Mesendoderm (in vitro differentiated cells): ENCODE results near the gene CDA.

Experiments used
- DNase-seq: peaks from one replicate; pipeline ENCODE4 v3.0.0; 2013
- H2AK5ac ChIP-seq: 2 replicates; pipeline ENCODE4 v1.6.1; 2013; ENCODE audit warnings: low read length, inconsistent platforms
- H2BK120ac ChIP-seq: 2 replicates; pipeline ENCODE4 v1.6.1; 2013; ENCODE audit warnings: low read depth, mild to moderate bottlenecking, low read length, moderate library complexity, mixed read lengths
- H2BK15ac ChIP-seq: replicated peaks from 2 replicates; pipeline ENCODE4 v1.6.1; 2013; ENCODE audit warnings: low read depth, mild to moderate bottlenecking, moderate library complexity
- H2BK5ac ChIP-seq: 2 replicates; pipeline ENCODE4 v1.6.1; 2013; ENCODE audit warnings: low read length, inconsistent platforms
- H3K18ac ChIP-seq: 2 replicates; pipeline ENCODE4 v1.6.1; 2013; ENCODE audit warnings: mild to moderate bottlenecking, low read length, mixed read lengths
- H3K23ac ChIP-seq: one replicate; pipeline ENCODE4 v1.6.1; 2013; ENCODE audit warnings: low read length
- H3K27ac ChIP-seq: 2 replicates; pipeline ENCODE4 v1.5.1; 2013; ENCODE audit warnings: low read depth, mild to moderate bottlenecking, inconsistent platforms, low read length, moderate library complexity
- H3K27me3 ChIP-seq: 2 replicates; pipeline ENCODE4 v1.6.1; 2013; ENCODE audit warnings: low read length, control low read depth, mild to moderate bottlenecking, inconsistent platforms; ENCODE audit not compliant: insufficient read depth, poor library complexity
- H3K36me3 ChIP-seq: 2 replicates; pipeline ENCODE4 v1.6.1; 2013; ENCODE audit warnings: low read length, inconsistent platforms; ENCODE audit not compliant: control insufficient read depth, insufficient read depth
- H3K4ac ChIP-seq: one replicate; pipeline ENCODE4 v1.6.1; 2013; ENCODE audit warnings: low read depth, mild to moderate bottlenecking, low read length, moderate library complexity
- H3K4me1 ChIP-seq: 2 replicates; pipeline ENCODE4 v1.6.1; 2013; ENCODE audit warnings: low read depth, low read length, inconsistent platforms; ENCODE audit not compliant: control insufficient read depth
- H3K4me2 ChIP-seq: 2 replicates; pipeline ENCODE4 v1.6.1; 2013; ENCODE audit warnings: low read length
- H3K4me3 ChIP-seq: 2 replicates; pipeline ENCODE4 v1.5.1; 2013; ENCODE audit warnings: mild to moderate bottlenecking, low read length
- H3K56ac ChIP-seq: one replicate; pipeline ENCODE4 v1.6.1; 2013; ENCODE audit warnings: low read length
- H3K79me1 ChIP-seq: 2 replicates; pipeline ENCODE4 v1.6.1; 2013; ENCODE audit warnings: low read length, inconsistent platforms
- H3K79me2 ChIP-seq: 2 replicates; pipeline ENCODE4 v1.6.1; 2013; ENCODE audit warnings: mild to moderate bottlenecking, low read length; ENCODE audit not compliant: control insufficient read depth, insufficient read depth
- H3K9ac ChIP-seq: 2 replicates; pipeline ENCODE4 v1.6.1; 2013; ENCODE audit warnings: low read length, inconsistent platforms
- H4K5ac ChIP-seq: one replicate; pipeline ENCODE4 v1.6.1; 2013; ENCODE audit warnings: low read length
- H4K8ac ChIP-seq: one replicate; pipeline ENCODE4 v1.6.1; 2013; ENCODE audit warnings: low read depth, mild to moderate bottlenecking, control low read depth, low read length, moderate library complexity
- WGBS: extraction: QIAGEN DNeasy Blood & Tissue Kit; methylation state at CpG from one replicate; pipeline ENCODE4 v1.1.7; 2013; ENCODE audit warnings: low lambda C conversion rate, missing lambda C conversion rate; ENCODE audit not compliant: insufficient coverage; ENCODE audit errors: extremely low coverage; 5-methylcytosine and 5-hydroxymethylcytosine counted together

The CDA gene

GRCh38 chr1:20565234-20565633, 23.7 kb upstream of the CDA start:
- Histone ChIP-seq H2BK120ac (no peak overlapping the region), H3K23ac (no peak overlapping the region), H3K79me1 (no peaks in the 10 kb centered on the region), H4K8ac (no peak overlapping the region), H3K4me2 (no peak overlapping the region), H3K4ac (no peak overlapping the region), H2BK5ac (no peak overlapping the region), H3K56ac (no peak overlapping the region), H3K9ac (no peak overlapping the region), H3K27ac (no peak overlapping the region), H3K4me1 (no peaks in the 10 kb centered on the region), H3K79me2 (no peaks in the 10 kb centered on the region), H3K36me3 (no peaks in the 10 kb centered on the region), H2AK5ac (no peak overlapping the region), H3K27me3 (no peaks in the 10 kb centered on the region), H3K18ac (no peak overlapping the region), H2BK15ac (no peak overlapping the region), H4K5ac (no peak overlapping the region), H3K4me3 (no peak overlapping the region)
- no peak for DNase-seq
- no CpG with 5 or more reads among the region's 4 CpGs for WGBS

GRCh38 chr1:20569523-20570098, 19.3 kb upstream of the CDA start:
- no CpG with 5 or more reads among the region's 4 CpGs for WGBS
- H3K27ac ChIP-seq, result no peak overlapping the region

GRCh38 chr1:20571427-20571826, 17.5 kb upstream of the CDA start:
- DNase-seq, result no peak
- H3K27ac ChIP-seq, result no peak overlapping the region

More at GRCh38 chr1:20569523-20570098, 19.3 kb upstream of the CDA start:
- H3K4me1 ChIP-seq, result no peaks in the 10 kb centered on the region
- H3K56ac ChIP-seq, result no peak overlapping the region
- H3K36me3 ChIP-seq, result no peaks in the 10 kb centered on the region
- H3K4me2 ChIP-seq, result no peak overlapping the region
- H2BK5ac ChIP-seq, result no peak overlapping the region
- H3K9ac ChIP-seq, result no peak overlapping the region
- H3K4me3 ChIP-seq, result no peak overlapping the region
- H2BK120ac ChIP-seq, result no peak overlapping the region
- no peak overlapping the region for H3K23ac ChIP-seq
- H3K4ac ChIP-seq, result no peak overlapping the region
- H3K27me3 ChIP-seq, result no peaks in the 10 kb centered on the region
- H2BK15ac ChIP-seq, result no peak overlapping the region
- no peak overlapping the region for H4K5ac ChIP-seq
- H3K79me1 ChIP-seq, result no peaks in the 10 kb centered on the region
- H2AK5ac ChIP-seq, result no peak overlapping the region
- H4K8ac ChIP-seq, result no peak overlapping the region
- no peaks in the 10 kb centered on the region for H3K79me2 ChIP-seq
- no peak overlapping the region for H3K18ac ChIP-seq
- no peak for DNase-seq

GRCh38 chr1:20573987-20574386, 14.9 kb upstream of the CDA start:
- Histone ChIP-seq H3K4ac (no peak overlapping the region), H3K79me2 (no peaks in the 10 kb centered on the region), H3K4me1 (no peaks in the 10 kb centered on the region), H2AK5ac (no peak overlapping the region), H3K4me2 (no peak overlapping the region), H2BK15ac (no peak overlapping the region), H3K79me1 (no peaks in the 10 kb centered on the region), H3K56ac (no peak overlapping the region), H4K5ac (no peak overlapping the region), H3K23ac (no peak overlapping the region), H3K4me3 (no peak overlapping the region), H3K36me3 (no peaks in the 10 kb centered on the region), H2BK5ac (no peak overlapping the region), H3K18ac (no peak overlapping the region), H4K8ac (no peak overlapping the region), H2BK120ac (no peak overlapping the region), H3K27me3 (no peaks in the 10 kb centered on the region), H3K27ac (no peak overlapping the region), H3K9ac (no peak overlapping the region)
- no peak for DNase-seq
- no CpG with 5 or more reads among the region's 1 CpG for WGBS

More at GRCh38 chr1:20571427-20571826, 17.5 kb upstream of the CDA start:
- Histone ChIP-seq H3K36me3 (no peaks in the 10 kb centered on the region), H3K4me1 (no peaks in the 10 kb centered on the region), H3K27me3 (no peaks in the 10 kb centered on the region), H3K9ac (no peak overlapping the region), H4K8ac (no peak overlapping the region), H3K4ac (no peak overlapping the region), H2AK5ac (no peak overlapping the region), H3K23ac (no peak overlapping the region), H2BK5ac (no peak overlapping the region), H3K56ac (no peak overlapping the region), H2BK120ac (no peak overlapping the region), H3K18ac (no peak overlapping the region), H3K4me3 (no peak overlapping the region), H4K5ac (no peak overlapping the region), H3K4me2 (no peak overlapping the region), H3K79me1 (no peaks in the 10 kb centered on the region), H2BK15ac (no peak overlapping the region), H3K79me2 (no peaks in the 10 kb centered on the region)
- no CpG with 5 or more reads among the region's 5 CpGs for WGBS

GRCh38 chr1:20574686-20575540, 14.0 kb upstream of the CDA start:
- Histone ChIP-seq H3K4me3 (no peak overlapping the region), H2BK120ac (no peak overlapping the region), H2AK5ac (no peak overlapping the region), H4K5ac (no peak overlapping the region), H3K4me1 (no peaks in the 10 kb centered on the region), H3K36me3 (no peaks in the 10 kb centered on the region), H3K9ac (no peak overlapping the region), H2BK15ac (no peak overlapping the region), H3K23ac (no peak overlapping the region), H3K56ac (no peak overlapping the region), H3K79me1 (no peaks in the 10 kb centered on the region), H3K4me2 (no peak overlapping the region), H3K18ac (no peak overlapping the region), H3K79me2 (no peaks in the 10 kb centered on the region), H3K27me3 (no peaks in the 10 kb centered on the region), H3K4ac (no peak overlapping the region), H4K8ac (no peak overlapping the region), H2BK5ac (no peak overlapping the region), H3K27ac (no peak overlapping the region)
- peak; percentile 89 for DNase-seq
- no CpG with 5 or more reads among the region's 18 CpGs for WGBS
